H9 (cell line): ENCODE results near the gene ENPP6. TPM values are rescaled to one million over a fixed set of nuclear protein-coding genes. Genes with fewer than 3 reads are reported as not detected.

Experiments
- DNase-seq: peaks from one replicate; pipeline ENCODE4 v3.0.0-alpha.2; 2017
- H2AFZ ChIP-seq: one replicate; pipeline ENCODE4 v1.6.1; 2013; ENCODE audit warnings: mild to moderate bottlenecking, low read length, control low read depth, moderate library complexity
- H2AK5ac ChIP-seq: 2 replicates; pipeline ENCODE4 v1.6.1; 2013; ENCODE audit warnings: low read length, control low read depth, mixed read lengths; ENCODE audit not compliant: insufficient read length
- H2BK120ac ChIP-seq: one replicate; pipeline ENCODE4 v1.6.1; 2013; ENCODE audit warnings: low read depth, mild to moderate bottlenecking, low read length, control low read depth, inconsistent platforms; ENCODE audit not compliant: poor library complexity, severe bottlenecking
- H2BK12ac ChIP-seq: 2 replicates; pipeline ENCODE4 v1.6.1; 2013; ENCODE audit warnings: low read length, control low read depth, mixed read lengths, low read depth; ENCODE audit not compliant: insufficient read length
- H2BK15ac ChIP-seq: 2 replicates; pipeline ENCODE4 v1.6.1; 2013; ENCODE audit warnings: low read depth, low read length, control low read depth
- H2BK20ac ChIP-seq: one replicate; pipeline ENCODE4 v1.6.1; 2013; ENCODE audit warnings: low read depth, mild to moderate bottlenecking, low read length, control low read depth, inconsistent platforms; ENCODE audit not compliant: poor library complexity, severe bottlenecking
- H2BK5ac ChIP-seq: 2 replicates; pipeline ENCODE4 v1.6.1; 2013; ENCODE audit warnings: low read length, control low read depth, mixed read lengths; ENCODE audit not compliant: insufficient read length
- H3K14ac ChIP-seq: 2 replicates; pipeline ENCODE4 v1.6.1; 2013; ENCODE audit warnings: low read length, control low read depth; ENCODE audit not compliant: insufficient read depth
- H3K18ac ChIP-seq: 2 replicates; pipeline ENCODE4 v1.6.1; 2013; ENCODE audit warnings: low read depth, mild to moderate bottlenecking, mixed read lengths, low read length, control low read depth; ENCODE audit not compliant: insufficient read length
- H3K23ac ChIP-seq: 2 replicates; pipeline ENCODE4 v1.6.1; 2013; ENCODE audit warnings: low read length, control low read depth, mixed read lengths, low read depth; ENCODE audit not compliant: insufficient read length
- H3K23me2 ChIP-seq: 2 replicates; pipeline ENCODE4 v1.6.1; 2013; ENCODE audit warnings: low read depth, mild to moderate bottlenecking, mixed read lengths, low read length, control low read depth; ENCODE audit not compliant: insufficient read length, poor library complexity, severe bottlenecking
- H3K27ac ChIP-seq: 2 replicates; pipeline ENCODE4 v1.5.1; 2013; ENCODE audit warnings: low read length, control low read depth, mixed read lengths, low read depth; ENCODE audit not compliant: insufficient read length
- H3K27me3 ChIP-seq: 2 replicates; pipeline ENCODE4 v1.6.1; 2013; ENCODE audit warnings: low read length, control low read depth, inconsistent platforms; ENCODE audit not compliant: insufficient read depth
- H3K4ac ChIP-seq: 2 replicates; pipeline ENCODE4 v1.6.1; 2013; ENCODE audit warnings: low read depth, mild to moderate bottlenecking, control low read depth, inconsistent platforms, low read length, moderate library complexity
- H3K4me1 ChIP-seq: 2 replicates; pipeline ENCODE4 v1.6.1; 2013; ENCODE audit warnings: low read length, control low read depth, inconsistent platforms; ENCODE audit not compliant: insufficient read depth
- H3K4me2 ChIP-seq: 2 replicates; pipeline ENCODE4 v1.6.1; 2013; ENCODE audit warnings: low read length, control low read depth, mixed read lengths; ENCODE audit not compliant: insufficient read length, insufficient read depth
- H3K56ac ChIP-seq: 2 replicates; pipeline ENCODE4 v1.6.1; 2013; ENCODE audit warnings: low read depth, mild to moderate bottlenecking, mixed read lengths, low read length, control low read depth; ENCODE audit not compliant: insufficient read length
- H3K79me1 ChIP-seq: 2 replicates; pipeline ENCODE4 v1.6.1; 2013; ENCODE audit warnings: low read depth, mild to moderate bottlenecking, moderate library complexity, low read length, control low read depth, inconsistent platforms; ENCODE audit not compliant: insufficient read depth, poor library complexity, severe bottlenecking
- H3K79me2 ChIP-seq: 2 replicates; pipeline ENCODE4 v1.6.1; 2013; ENCODE audit warnings: low read length, control low read depth, inconsistent platforms; ENCODE audit not compliant: insufficient read depth
- H3K9ac ChIP-seq: 2 replicates; pipeline ENCODE4 v1.6.1; 2013; ENCODE audit warnings: low read length, control low read depth, mixed read lengths; ENCODE audit not compliant: insufficient read length; ENCODE audit errors: extremely low read depth
- H3K9me3 ChIP-seq: one replicate; pipeline ENCODE4 v1.6.1; 2013; ENCODE audit warnings: low read depth, low read length, inconsistent platforms; ENCODE audit not compliant: control insufficient read depth
- H3T11ph ChIP-seq: one replicate; pipeline ENCODE4 v1.6.1; 2013; ENCODE audit warnings: mild to moderate bottlenecking, low read length, control low read depth, inconsistent platforms
- H4K20me1 ChIP-seq: one replicate; pipeline ENCODE4 v1.6.1; 2013; ENCODE audit not compliant: control insufficient read depth, insufficient read length, insufficient read depth
- H4K5ac ChIP-seq: 2 replicates; pipeline ENCODE4 v1.6.1; 2013; ENCODE audit warnings: low read depth, mild to moderate bottlenecking, mixed read lengths, low read length, control low read depth; ENCODE audit not compliant: insufficient read length
- H4K8ac ChIP-seq: replicated peaks from 2 replicates; pipeline ENCODE4 v1.6.1; 2013; ENCODE audit warnings: low read length, control low read depth, mixed read lengths, low read depth; ENCODE audit not compliant: insufficient read length
- H4K91ac ChIP-seq: 2 replicates; pipeline ENCODE4 v1.6.1; 2013; ENCODE audit warnings: low read depth, mild to moderate bottlenecking, moderate library complexity, mixed read lengths, low read length, control low read depth; ENCODE audit not compliant: insufficient read length
- H3K27ac Mint-ChIP-seq, 3 experiments: 2 replicates in 2 of 3; 3 replicates in 1 of 3; pipeline ENCODE4 v1.8.0; 2020 to 2021; ENCODE audit warnings: mixed read lengths in 3 of 3, mild to moderate bottlenecking in 1 of 3, moderate library complexity in 1 of 3
- H3K27me3 Mint-ChIP-seq: 2 replicates; pipeline ENCODE4 v1.8.0; 2021; ENCODE audit warnings: low read depth, mild to moderate bottlenecking, moderate library complexity, mixed read lengths
- H3K36me3 Mint-ChIP-seq, 3 experiments: 2 replicates in 2 of 3; 3 replicates in 1 of 3; pipeline ENCODE4 v1.8.0; 2020 to 2021; ENCODE audit warnings: low read depth in 3 of 3, mixed read lengths in 3 of 3; ENCODE audit not compliant: insufficient read depth in 1 of 3
- H3K4me1 Mint-ChIP-seq, 2 experiments: 2 replicates each; pipeline ENCODE4 v1.8.0; 2020; ENCODE audit warnings: mixed read lengths in 2 of 2
- H3K4me3 Mint-ChIP-seq, 2 experiments: 2 replicates in 1 of 2; 3 replicates in 1 of 2; pipeline ENCODE4 v1.8.0; 2020 to 2021; ENCODE audit warnings: mild to moderate bottlenecking in 2 of 2, mixed read lengths in 2 of 2, moderate library complexity in 1 of 2
- H3K9me3 Mint-ChIP-seq, 2 experiments: 2 replicates in 1 of 2; 3 replicates in 1 of 2; pipeline ENCODE4 v1.8.0; 2020; ENCODE audit warnings: mild to moderate bottlenecking in 2 of 2, mixed read lengths in 2 of 2, moderate library complexity in 1 of 2
- WGBS: extraction: QIAGEN DNeasy Blood & Tissue Kit; methylation state at CpG from one replicate; pipeline ENCODE4 v1.1.7; 2013; ENCODE audit warnings: missing lambda C conversion rate, low lambda C conversion rate, mixed read lengths; ENCODE audit not compliant: insufficient read length; ENCODE audit errors: extremely low coverage; 5-methylcytosine and 5-hydroxymethylcytosine counted together
- total RNA-seq: library from RNA; stranded (reverse); gene quantifications from 2 replicates; pipeline ENCODE4 v1.2.1, GENCODE V29; 2021
- TF ChIP-seq, protein P1 (sequence below): fragments of 200-600 bp; sonication (generic); conservative IDR thresholded peaks from 3 replicates; pipeline ENCODE4 v1.8.0; 2021; ENCODE audit warnings: antibody characterized with exemption, mild to moderate bottlenecking

Gene ENPP6
- total RNA-seq, 1 experiment from 2014 or later, result not detected

DNA sequence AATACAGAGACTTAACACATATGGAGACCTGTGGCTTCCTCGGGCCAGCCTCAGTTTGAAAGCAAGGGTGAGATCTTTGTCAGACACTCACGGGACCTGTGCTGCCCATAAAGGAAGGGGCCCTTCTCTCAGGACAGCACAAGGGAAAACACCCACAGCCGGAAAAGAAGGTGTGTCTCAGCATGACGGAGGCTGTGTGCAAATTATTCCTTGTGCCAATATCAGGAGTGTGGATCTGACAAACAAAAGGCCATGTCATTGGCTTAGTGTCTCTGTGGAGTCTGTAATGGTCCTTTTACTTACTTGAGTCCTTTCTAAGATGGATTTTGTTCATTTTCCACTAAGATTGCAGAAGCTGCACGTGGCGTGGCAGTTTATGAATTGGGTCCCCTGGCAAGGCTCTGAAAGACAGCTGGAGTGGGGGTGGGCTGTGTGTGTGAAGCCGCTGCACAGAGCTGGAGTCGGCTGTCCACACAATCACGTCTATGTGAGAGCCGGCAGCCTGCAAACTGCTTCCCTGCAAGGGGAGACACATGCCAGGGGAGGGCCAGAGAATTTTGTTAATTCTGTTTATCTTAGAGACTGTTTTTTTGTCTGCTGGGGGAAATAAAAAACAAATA, 1.9 kb downstream of the ENPP6 start:
- H3K79me1 ChIP-seq, result no peaks in the 10 kb centered on the region
- no peak overlapping the region for H4K5ac ChIP-seq
- peaks cover 3 to 7% of the 10 kb centered on the region in 2 experiments; a peak in 2 of 5 replicates for H3K9me3 Mint-ChIP-seq
- no CpG with 5 or more reads among the region's 10 CpGs for WGBS
- H3K23me2 ChIP-seq, result no peaks in the 10 kb centered on the region
- H3K4ac ChIP-seq, result no peak overlapping the region
- no peak overlapping the region for H3K4me2 ChIP-seq
- no peak overlapping the region for H2BK20ac ChIP-seq
- no peak overlapping the region for H2BK12ac ChIP-seq
- H3K9me3 ChIP-seq, result no peaks in the 10 kb centered on the region
- H3K27ac ChIP-seq, result no peak overlapping the region
- no peak overlapping the region for H3K18ac ChIP-seq
- H2BK5ac ChIP-seq, result no peak overlapping the region
- no peak overlapping the region for H2BK120ac ChIP-seq
- no peaks in the 10 kb centered on the region for H3K79me2 ChIP-seq
- H2AFZ ChIP-seq, result no peak overlapping the region
- H3K4me1 ChIP-seq, result no peaks in the 10 kb centered on the region
- H3K27me3 ChIP-seq, result no peaks in the 10 kb centered on the region
- no peak overlapping the region for H4K8ac ChIP-seq
- DNase-seq, result no peak
- no peak overlapping the region for H3K23ac ChIP-seq
- H3K56ac ChIP-seq, result no peak overlapping the region
- no peak overlapping the region for H2AK5ac ChIP-seq
- H4K20me1 ChIP-seq, result no peaks in the 10 kb centered on the region
- peaks cover 3 to 8% of the 10 kb centered on the region in 2 experiments; a peak in 3 of 4 replicates for H3K4me1 Mint-ChIP-seq
- H3K27ac Mint-ChIP-seq, result no peak overlapping the region
- peaks cover 3% of the 10 kb centered on the region for H3K27me3 Mint-ChIP-seq
- H3K9ac ChIP-seq, result no peak overlapping the region
- no peak overlapping the region for H3K14ac ChIP-seq
- H3T11ph ChIP-seq, result no peak overlapping the region
- H4K91ac ChIP-seq, result no peak overlapping the region
- H3K36me3 Mint-ChIP-seq, result no peaks in the 10 kb centered on the region; a peak in 1 of 7 replicates
- no peak overlapping the region for H3K4me3 Mint-ChIP-seq
- H2BK15ac ChIP-seq, result no peak overlapping the region
- TF ChIP-seq, protein P1, sequence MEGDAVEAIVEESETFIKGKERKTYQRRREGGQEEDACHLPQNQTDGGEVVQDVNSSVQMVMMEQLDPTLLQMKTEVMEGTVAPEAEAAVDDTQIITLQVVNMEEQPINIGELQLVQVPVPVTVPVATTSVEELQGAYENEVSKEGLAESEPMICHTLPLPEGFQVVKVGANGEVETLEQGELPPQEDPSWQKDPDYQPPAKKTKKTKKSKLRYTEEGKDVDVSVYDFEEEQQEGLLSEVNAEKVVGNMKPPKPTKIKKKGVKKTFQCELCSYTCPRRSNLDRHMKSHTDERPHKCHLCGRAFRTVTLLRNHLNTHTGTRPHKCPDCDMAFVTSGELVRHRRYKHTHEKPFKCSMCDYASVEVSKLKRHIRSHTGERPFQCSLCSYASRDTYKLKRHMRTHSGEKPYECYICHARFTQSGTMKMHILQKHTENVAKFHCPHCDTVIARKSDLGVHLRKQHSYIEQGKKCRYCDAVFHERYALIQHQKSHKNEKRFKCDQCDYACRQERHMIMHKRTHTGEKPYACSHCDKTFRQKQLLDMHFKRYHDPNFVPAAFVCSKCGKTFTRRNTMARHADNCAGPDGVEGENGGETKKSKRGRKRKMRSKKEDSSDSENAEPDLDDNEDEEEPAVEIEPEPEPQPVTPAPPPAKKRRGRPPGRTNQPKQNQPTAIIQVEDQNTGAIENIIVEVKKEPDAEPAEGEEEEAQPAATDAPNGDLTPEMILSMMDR, result no peak
